OCI-LY7 (cell line): ENCODE results near the gene MICALL2.

ENCODE experiments used
- EZH2phosphoT487 ChIP-seq: fragments of 200-600 bp; sonication (generic); IDR thresholded peaks from 2 replicates; pipeline ENCODE4 v1.6.1; 2018; ENCODE audit warnings: low read depth, borderline replicate concordance, mild to moderate bottlenecking, mixed run types, antibody characterized with exemption, low read length, moderate library complexity, mixed read lengths
- TF ChIP-seq, protein P1 (sequence below): fragments of 200-600 bp; sonication (generic); conservative IDR thresholded peaks from 2 replicates; pipeline ENCODE4 v1.5.1; 2014; ENCODE audit warnings: mild to moderate bottlenecking, antibody characterized with exemption, low read length, moderate library complexity, mixed read lengths

DNA sequence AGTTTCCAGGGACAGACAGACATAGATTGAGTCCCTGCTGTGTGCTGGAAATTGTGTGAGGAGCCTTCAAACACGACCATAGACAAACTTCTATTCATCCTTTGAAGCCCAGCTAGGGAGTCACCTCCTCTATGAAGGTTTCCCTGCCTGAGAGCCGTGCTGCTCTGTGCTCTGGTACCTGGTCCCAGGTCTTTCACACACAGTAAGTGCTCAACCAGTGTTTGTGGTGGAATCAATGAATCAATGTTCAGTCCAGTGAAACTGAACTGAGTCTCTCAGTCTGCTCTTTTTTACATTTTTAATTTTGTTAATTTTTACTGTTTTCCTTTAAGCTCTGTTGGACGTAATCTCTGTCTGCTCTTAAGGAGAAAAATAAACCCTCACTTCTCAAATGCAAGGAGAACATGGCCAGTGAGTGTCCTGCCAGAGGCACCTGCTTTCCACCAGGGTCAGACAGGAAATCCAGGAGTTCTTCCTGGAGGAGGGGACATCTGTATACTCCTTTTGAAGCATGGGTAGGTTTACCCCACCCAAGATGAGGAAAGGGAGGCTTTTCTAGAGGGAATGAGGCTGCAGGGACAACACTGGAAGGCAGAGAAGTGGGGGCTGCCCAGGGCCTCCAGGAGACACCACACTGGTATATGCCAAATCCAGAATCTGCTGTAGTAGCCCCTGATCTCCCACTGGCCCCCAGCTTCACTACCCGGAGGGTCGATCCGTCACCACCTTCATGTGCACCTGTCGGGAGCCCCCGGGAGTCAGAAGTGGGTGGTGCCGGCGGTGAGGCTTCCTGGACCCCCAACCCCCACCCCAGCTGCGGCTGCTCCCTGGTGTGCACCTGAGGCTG is 56.3 kb downstream of the MICALL2 start:
- TF ChIP-seq EZH2phosphoT487 = no peak
- TF ChIP-seq, protein P1, sequence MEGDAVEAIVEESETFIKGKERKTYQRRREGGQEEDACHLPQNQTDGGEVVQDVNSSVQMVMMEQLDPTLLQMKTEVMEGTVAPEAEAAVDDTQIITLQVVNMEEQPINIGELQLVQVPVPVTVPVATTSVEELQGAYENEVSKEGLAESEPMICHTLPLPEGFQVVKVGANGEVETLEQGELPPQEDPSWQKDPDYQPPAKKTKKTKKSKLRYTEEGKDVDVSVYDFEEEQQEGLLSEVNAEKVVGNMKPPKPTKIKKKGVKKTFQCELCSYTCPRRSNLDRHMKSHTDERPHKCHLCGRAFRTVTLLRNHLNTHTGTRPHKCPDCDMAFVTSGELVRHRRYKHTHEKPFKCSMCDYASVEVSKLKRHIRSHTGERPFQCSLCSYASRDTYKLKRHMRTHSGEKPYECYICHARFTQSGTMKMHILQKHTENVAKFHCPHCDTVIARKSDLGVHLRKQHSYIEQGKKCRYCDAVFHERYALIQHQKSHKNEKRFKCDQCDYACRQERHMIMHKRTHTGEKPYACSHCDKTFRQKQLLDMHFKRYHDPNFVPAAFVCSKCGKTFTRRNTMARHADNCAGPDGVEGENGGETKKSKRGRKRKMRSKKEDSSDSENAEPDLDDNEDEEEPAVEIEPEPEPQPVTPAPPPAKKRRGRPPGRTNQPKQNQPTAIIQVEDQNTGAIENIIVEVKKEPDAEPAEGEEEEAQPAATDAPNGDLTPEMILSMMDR = no peak
